H9 (cell line): ENCODE measurements around the gene SPATS2. TPM values are rescaled to one million over a fixed set of nuclear protein-coding genes. Genes with fewer than 3 reads are reported as not detected.

Experiments used
- DNase-seq: peaks from one replicate; pipeline ENCODE4 v3.0.0-alpha.2; 2017
- H2AFZ ChIP-seq: one replicate; pipeline ENCODE4 v1.6.1; 2013; ENCODE audit warnings: mild to moderate bottlenecking, low read length, control low read depth, moderate library complexity
- H2AK5ac ChIP-seq: 2 replicates; pipeline ENCODE4 v1.6.1; 2013; ENCODE audit warnings: low read length, control low read depth, mixed read lengths; ENCODE audit not compliant: insufficient read length
- H2BK120ac ChIP-seq: one replicate; pipeline ENCODE4 v1.6.1; 2013; ENCODE audit warnings: low read depth, mild to moderate bottlenecking, low read length, control low read depth, inconsistent platforms; ENCODE audit not compliant: poor library complexity, severe bottlenecking
- H2BK12ac ChIP-seq: 2 replicates; pipeline ENCODE4 v1.6.1; 2013; ENCODE audit warnings: low read length, control low read depth, mixed read lengths, low read depth; ENCODE audit not compliant: insufficient read length
- H2BK15ac ChIP-seq: 2 replicates; pipeline ENCODE4 v1.6.1; 2013; ENCODE audit warnings: low read depth, low read length, control low read depth
- H2BK20ac ChIP-seq: one replicate; pipeline ENCODE4 v1.6.1; 2013; ENCODE audit warnings: low read depth, mild to moderate bottlenecking, low read length, control low read depth, inconsistent platforms; ENCODE audit not compliant: poor library complexity, severe bottlenecking
- H2BK5ac ChIP-seq: 2 replicates; pipeline ENCODE4 v1.6.1; 2013; ENCODE audit warnings: low read length, control low read depth, mixed read lengths; ENCODE audit not compliant: insufficient read length
- H3K14ac ChIP-seq: 2 replicates; pipeline ENCODE4 v1.6.1; 2013; ENCODE audit warnings: low read length, control low read depth; ENCODE audit not compliant: insufficient read depth
- H3K18ac ChIP-seq: 2 replicates; pipeline ENCODE4 v1.6.1; 2013; ENCODE audit warnings: low read depth, mild to moderate bottlenecking, mixed read lengths, low read length, control low read depth; ENCODE audit not compliant: insufficient read length
- H3K23ac ChIP-seq: 2 replicates; pipeline ENCODE4 v1.6.1; 2013; ENCODE audit warnings: low read length, control low read depth, mixed read lengths, low read depth; ENCODE audit not compliant: insufficient read length
- H3K23me2 ChIP-seq: 2 replicates; pipeline ENCODE4 v1.6.1; 2013; ENCODE audit warnings: low read depth, mild to moderate bottlenecking, mixed read lengths, low read length, control low read depth; ENCODE audit not compliant: insufficient read length, poor library complexity, severe bottlenecking
- H3K27ac ChIP-seq: 2 replicates; pipeline ENCODE4 v1.5.1; 2013; ENCODE audit warnings: low read length, control low read depth, mixed read lengths, low read depth; ENCODE audit not compliant: insufficient read length
- H3K27me3 ChIP-seq: 2 replicates; pipeline ENCODE4 v1.6.1; 2013; ENCODE audit warnings: low read length, control low read depth, inconsistent platforms; ENCODE audit not compliant: insufficient read depth
- H3K4ac ChIP-seq: 2 replicates; pipeline ENCODE4 v1.6.1; 2013; ENCODE audit warnings: low read depth, mild to moderate bottlenecking, control low read depth, inconsistent platforms, low read length, moderate library complexity
- H3K4me1 ChIP-seq: 2 replicates; pipeline ENCODE4 v1.6.1; 2013; ENCODE audit warnings: low read length, control low read depth, inconsistent platforms; ENCODE audit not compliant: insufficient read depth
- H3K4me2 ChIP-seq: 2 replicates; pipeline ENCODE4 v1.6.1; 2013; ENCODE audit warnings: low read length, control low read depth, mixed read lengths; ENCODE audit not compliant: insufficient read length, insufficient read depth
- H3K56ac ChIP-seq: 2 replicates; pipeline ENCODE4 v1.6.1; 2013; ENCODE audit warnings: low read depth, mild to moderate bottlenecking, mixed read lengths, low read length, control low read depth; ENCODE audit not compliant: insufficient read length
- H3K79me1 ChIP-seq: 2 replicates; pipeline ENCODE4 v1.6.1; 2013; ENCODE audit warnings: low read depth, mild to moderate bottlenecking, moderate library complexity, low read length, control low read depth, inconsistent platforms; ENCODE audit not compliant: insufficient read depth, poor library complexity, severe bottlenecking
- H3K79me2 ChIP-seq: 2 replicates; pipeline ENCODE4 v1.6.1; 2013; ENCODE audit warnings: low read length, control low read depth, inconsistent platforms; ENCODE audit not compliant: insufficient read depth
- H3K9ac ChIP-seq: 2 replicates; pipeline ENCODE4 v1.6.1; 2013; ENCODE audit warnings: low read length, control low read depth, mixed read lengths; ENCODE audit not compliant: insufficient read length; ENCODE audit errors: extremely low read depth
- H3K9me3 ChIP-seq: one replicate; pipeline ENCODE4 v1.6.1; 2013; ENCODE audit warnings: low read depth, low read length, inconsistent platforms; ENCODE audit not compliant: control insufficient read depth
- H3T11ph ChIP-seq: one replicate; pipeline ENCODE4 v1.6.1; 2013; ENCODE audit warnings: mild to moderate bottlenecking, low read length, control low read depth, inconsistent platforms
- H4K20me1 ChIP-seq: one replicate; pipeline ENCODE4 v1.6.1; 2013; ENCODE audit not compliant: control insufficient read depth, insufficient read length, insufficient read depth
- H4K5ac ChIP-seq: 2 replicates; pipeline ENCODE4 v1.6.1; 2013; ENCODE audit warnings: low read depth, mild to moderate bottlenecking, mixed read lengths, low read length, control low read depth; ENCODE audit not compliant: insufficient read length
- H4K8ac ChIP-seq: replicated peaks from 2 replicates; pipeline ENCODE4 v1.6.1; 2013; ENCODE audit warnings: low read length, control low read depth, mixed read lengths, low read depth; ENCODE audit not compliant: insufficient read length
- H4K91ac ChIP-seq: 2 replicates; pipeline ENCODE4 v1.6.1; 2013; ENCODE audit warnings: low read depth, mild to moderate bottlenecking, moderate library complexity, mixed read lengths, low read length, control low read depth; ENCODE audit not compliant: insufficient read length
- H3K27ac Mint-ChIP-seq, 3 experiments: 2 replicates in 2 of 3; 3 replicates in 1 of 3; pipeline ENCODE4 v1.8.0; 2020 to 2021; ENCODE audit warnings: mixed read lengths in 3 of 3, mild to moderate bottlenecking in 1 of 3, moderate library complexity in 1 of 3
- H3K27me3 Mint-ChIP-seq: 2 replicates; pipeline ENCODE4 v1.8.0; 2021; ENCODE audit warnings: low read depth, mild to moderate bottlenecking, moderate library complexity, mixed read lengths
- H3K36me3 Mint-ChIP-seq, 3 experiments: 2 replicates in 2 of 3; 3 replicates in 1 of 3; pipeline ENCODE4 v1.8.0; 2020 to 2021; ENCODE audit warnings: low read depth in 3 of 3, mixed read lengths in 3 of 3; ENCODE audit not compliant: insufficient read depth in 1 of 3
- H3K4me1 Mint-ChIP-seq, 2 experiments: 2 replicates each; pipeline ENCODE4 v1.8.0; 2020; ENCODE audit warnings: mixed read lengths in 2 of 2
- H3K4me3 Mint-ChIP-seq, 2 experiments: 2 replicates in 1 of 2; 3 replicates in 1 of 2; pipeline ENCODE4 v1.8.0; 2020 to 2021; ENCODE audit warnings: mild to moderate bottlenecking in 2 of 2, mixed read lengths in 2 of 2, moderate library complexity in 1 of 2
- H3K9me3 Mint-ChIP-seq, 2 experiments: 2 replicates in 1 of 2; 3 replicates in 1 of 2; pipeline ENCODE4 v1.8.0; 2020; ENCODE audit warnings: mild to moderate bottlenecking in 2 of 2, mixed read lengths in 2 of 2, moderate library complexity in 1 of 2
- WGBS: extraction: QIAGEN DNeasy Blood & Tissue Kit; methylation state at CpG from one replicate; pipeline ENCODE4 v1.1.7; 2013; ENCODE audit warnings: missing lambda C conversion rate, low lambda C conversion rate, mixed read lengths; ENCODE audit not compliant: insufficient read length; ENCODE audit errors: extremely low coverage; 5-methylcytosine and 5-hydroxymethylcytosine counted together
- total RNA-seq: library from RNA; stranded (reverse); gene quantifications from 2 replicates; pipeline ENCODE4 v1.2.1, GENCODE V29; 2021
- TF ChIP-seq, protein P1 (sequence below): fragments of 200-600 bp; sonication (generic); conservative IDR thresholded peaks from 3 replicates; pipeline ENCODE4 v1.8.0; 2021; ENCODE audit warnings: antibody characterized with exemption, mild to moderate bottlenecking

Gene SPATS2
- total RNA-seq, 1 experiment from 2014 or later: 17.1 TPM

DNA sequence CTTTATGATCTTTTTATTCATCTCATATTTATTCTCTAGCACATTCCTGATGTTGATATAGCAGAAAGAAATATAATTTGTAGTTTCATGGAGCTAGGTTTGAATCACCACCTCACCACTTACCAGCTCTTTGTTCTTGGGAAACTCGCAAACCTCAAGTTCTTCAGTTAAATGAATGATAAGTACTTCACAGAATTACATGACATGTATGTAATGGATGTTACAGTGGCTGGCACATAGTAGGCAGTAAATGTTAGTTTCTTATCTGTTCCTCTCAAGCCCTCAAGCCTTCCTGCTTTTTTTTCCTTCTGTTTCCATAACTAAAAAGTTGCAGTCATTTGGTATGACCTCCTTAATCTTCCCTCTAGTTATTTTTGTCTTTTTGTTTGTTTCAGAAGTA is 54.9 kb downstream of the SPATS2 start:
- Histone ChIP-seq H3K9ac (no peak overlapping the region), H3K4me2 (no peak overlapping the region), H4K5ac (no peak overlapping the region), H3K27ac (no peak overlapping the region), H2BK120ac (no peak overlapping the region), H3K23me2 (no peaks in the 10 kb centered on the region), H4K8ac (no peak overlapping the region), H3K18ac (no peak overlapping the region), H3K14ac (no peak overlapping the region), H3K4me1 (no peaks in the 10 kb centered on the region), H3K9me3 (no peaks in the 10 kb centered on the region), H4K91ac (no peak overlapping the region), H2AK5ac (no peak overlapping the region), H3T11ph (no peak overlapping the region), H2BK15ac (no peak overlapping the region), H2BK12ac (no peak overlapping the region), H2BK5ac (no peak overlapping the region), H2AFZ (no peak overlapping the region), H2BK20ac (no peak overlapping the region), H3K79me2 (no peaks in the 10 kb centered on the region), H3K4ac (no peak overlapping the region), H3K79me1 (no peaks in the 10 kb centered on the region), H3K56ac (no peak overlapping the region), H3K23ac (no peak overlapping the region), H4K20me1 (no peaks in the 10 kb centered on the region), H3K27me3 (no peaks in the 10 kb centered on the region)
- Mint-ChIP-seq H3K27me3 (no peaks in the 10 kb centered on the region), H3K9me3 (no peaks in the 10 kb centered on the region), H3K27ac (no peak overlapping the region), H3K36me3 (peaks cover 8 to 12% (median 12%) of the 10 kb centered on the region in 3 experiments; a peak in 6 of 7 replicates), H3K4me3 (no peak overlapping the region), H3K4me1 (peaks cover 8 to 13% of the 10 kb centered on the region in 2 experiments; a peak in 2 of 4 replicates)
- no peak for DNase-seq
- no CpG with 5 or more reads among the region's 1 CpG for WGBS
- TF ChIP-seq, protein P1, sequence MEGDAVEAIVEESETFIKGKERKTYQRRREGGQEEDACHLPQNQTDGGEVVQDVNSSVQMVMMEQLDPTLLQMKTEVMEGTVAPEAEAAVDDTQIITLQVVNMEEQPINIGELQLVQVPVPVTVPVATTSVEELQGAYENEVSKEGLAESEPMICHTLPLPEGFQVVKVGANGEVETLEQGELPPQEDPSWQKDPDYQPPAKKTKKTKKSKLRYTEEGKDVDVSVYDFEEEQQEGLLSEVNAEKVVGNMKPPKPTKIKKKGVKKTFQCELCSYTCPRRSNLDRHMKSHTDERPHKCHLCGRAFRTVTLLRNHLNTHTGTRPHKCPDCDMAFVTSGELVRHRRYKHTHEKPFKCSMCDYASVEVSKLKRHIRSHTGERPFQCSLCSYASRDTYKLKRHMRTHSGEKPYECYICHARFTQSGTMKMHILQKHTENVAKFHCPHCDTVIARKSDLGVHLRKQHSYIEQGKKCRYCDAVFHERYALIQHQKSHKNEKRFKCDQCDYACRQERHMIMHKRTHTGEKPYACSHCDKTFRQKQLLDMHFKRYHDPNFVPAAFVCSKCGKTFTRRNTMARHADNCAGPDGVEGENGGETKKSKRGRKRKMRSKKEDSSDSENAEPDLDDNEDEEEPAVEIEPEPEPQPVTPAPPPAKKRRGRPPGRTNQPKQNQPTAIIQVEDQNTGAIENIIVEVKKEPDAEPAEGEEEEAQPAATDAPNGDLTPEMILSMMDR: no peak
